ENCODE results near the gene ZFYVE28. TPM values are rescaled to one million over a fixed set of nuclear protein-coding genes. Genes with fewer than 3 reads are reported as not detected.

ZFYVE28 gene
- total and polyA plus RNA-seq, 2 of the 8 experiments (the other 6 are each of a cell fraction or from before 2014, with no cell fraction given), result 1.7 to 4.9 TPM

DNA sequence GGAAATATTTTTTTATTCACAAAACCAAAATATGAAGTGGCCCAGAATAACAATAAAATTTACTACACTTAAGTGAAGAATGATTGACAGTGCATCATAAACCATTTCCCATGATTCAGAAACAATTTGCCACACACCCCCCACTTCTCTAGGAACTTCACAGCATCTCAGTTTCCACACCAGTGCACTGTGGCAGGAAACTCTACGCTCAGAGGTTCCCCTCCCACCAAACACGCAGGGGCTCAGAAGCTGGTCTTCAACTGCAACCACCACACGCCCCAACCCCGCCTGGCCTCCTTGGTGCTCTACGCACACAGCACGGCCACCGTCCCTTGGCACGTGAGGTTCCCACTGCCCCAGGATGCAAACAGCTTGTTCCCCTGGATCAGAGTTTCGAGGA, 63.7 kb downstream of the ZFYVE28 start:
- Histone ChIP-seq H3K23ac (ENCODE audit: insufficient read length) (no peak overlapping the region), H3K18ac (ENCODE audit: extremely low read depth, low read length) (no peak overlapping the region), H3K4ac (replicated peaks; ENCODE audit: insufficient read length, low read depth, low read length) (no peak overlapping the region), H3K4me1 (replicated peaks in 1 of 4; ENCODE audit: control insufficient read depth in 3 of 4, insufficient read depth in 4 of 4, low read length in 3 of 4) (peaks cover 1 to 6% (median 3%) of the 10 kb centered on the region in 4 experiments; a peak in 5 of 7 replicates), H3K79me1 (ENCODE audit: low read depth, low read length) (0 out of 2 replicates have a peak, but pooled peaks cover 2% of the 10 kb centered on the region), H3K9ac (replicated peaks in 1 of 4; ENCODE audit: extremely low read depth in 1 of 4, low read depth in 3 of 4, low read length in 3 of 4) (no peak overlapping the region), H2BK12ac (ENCODE audit: low read depth, low read length) (no peak overlapping the region), H3K79me2 (ENCODE audit: control insufficient read depth in 1 of 2, insufficient read depth in 2 of 2, low read length in 2 of 2) (no peaks in the 10 kb centered on the region), H3K4me2 (ENCODE audit: insufficient read depth in 1 of 2, low read depth in 2 of 2, low read length in 2 of 2) (no peak overlapping the region), H3K36me3 (ENCODE audit: control insufficient read depth in 2 of 4, insufficient read depth in 4 of 4, low read length in 3 of 4) (no peaks in the 10 kb centered on the region), H3K9me3 (ENCODE audit: insufficient read depth in 2 of 2, low read depth in 1 of 2, low read length in 1 of 2) (no peaks in the 10 kb centered on the region), H2BK20ac (ENCODE audit: low read length) (no peak overlapping the region), H3K56ac (replicated peaks; ENCODE audit: insufficient read length, low read depth, low read length) (no peak overlapping the region), H3K4me3 (ENCODE audit: extremely low read depth in 1 of 4, insufficient read depth in 2 of 4, low read depth in 3 of 4, low read length in 4 of 4) (no peak overlapping the region), H2BK15ac (ENCODE audit: low read length) (no peak overlapping the region), H3K23me2 (ENCODE audit: low read depth, low read length) (no peaks in the 10 kb centered on the region), H2AFZ (ENCODE audit: low read length) (no peak overlapping the region), H2BK5ac (ENCODE audit: low read depth, low read length) (no peak overlapping the region), H2BK120ac (replicated peaks; ENCODE audit: low read depth, low read length) (no peak overlapping the region), H3K27ac (ENCODE audit: low read depth, low read length) (no peak overlapping the region), H4K8ac (ENCODE audit: extremely low read depth, insufficient read depth, low read length) (no peak overlapping the region), H4K20me1 (replicated peaks in 1 of 2; ENCODE audit: control insufficient read depth in 1 of 2, insufficient read depth in 2 of 2, low read length in 2 of 2) (peaks cover 2 to 5% of the 10 kb centered on the region in 2 experiments), H3K14ac (ENCODE audit: insufficient read length) (no peak overlapping the region), H4K91ac (replicated peaks; ENCODE audit: insufficient read length, low read length) (no peak overlapping the region), H4K5ac (ENCODE audit: insufficient read length, low read depth, low read length) (no peak overlapping the region), H2AK5ac (ENCODE audit: low read depth, low read length) (no peak overlapping the region), H3K27me3 (replicated peaks in 1 of 4; ENCODE audit: control insufficient read depth in 3 of 4, extremely low read depth in 1 of 4, insufficient read depth in 3 of 4, low read length in 3 of 4) (no peaks in the 10 kb centered on the region)
- no peak for DNase-seq (ENCODE audit: low read depth in 1 of 2, low spot score in 2 of 2)
- WGBS, 2 experiments (ENCODE audit: extremely low coverage in 1 of 2, insufficient coverage in 1 of 2, insufficient read length in 1 of 2, insufficient replicate concordance in 2 of 2, low coverage in 1 of 2, low lambda C conversion rate in 2 of 2, missing lambda C conversion rate in 1 of 2), result 86% methylated on average over 9 of the region's 9 CpGs; no CpG with 5 or more reads in 1 of the 2 experiments
- ChIA-PET POLR2A (ENCODE audit: partially characterized antibody) (no interaction called here), CTCF (ENCODE audit: partially characterized antibody) (interaction anchor here (0.8 to 9.7 kb wide), 14 partner anchors 13 to 135 kb away, joined by 3 to 69 read pairs (median 4); no protein-coding TSS in a partner anchor)
- FAIRE-seq, result no peak
- TF ChIP-seq, protein P1, sequence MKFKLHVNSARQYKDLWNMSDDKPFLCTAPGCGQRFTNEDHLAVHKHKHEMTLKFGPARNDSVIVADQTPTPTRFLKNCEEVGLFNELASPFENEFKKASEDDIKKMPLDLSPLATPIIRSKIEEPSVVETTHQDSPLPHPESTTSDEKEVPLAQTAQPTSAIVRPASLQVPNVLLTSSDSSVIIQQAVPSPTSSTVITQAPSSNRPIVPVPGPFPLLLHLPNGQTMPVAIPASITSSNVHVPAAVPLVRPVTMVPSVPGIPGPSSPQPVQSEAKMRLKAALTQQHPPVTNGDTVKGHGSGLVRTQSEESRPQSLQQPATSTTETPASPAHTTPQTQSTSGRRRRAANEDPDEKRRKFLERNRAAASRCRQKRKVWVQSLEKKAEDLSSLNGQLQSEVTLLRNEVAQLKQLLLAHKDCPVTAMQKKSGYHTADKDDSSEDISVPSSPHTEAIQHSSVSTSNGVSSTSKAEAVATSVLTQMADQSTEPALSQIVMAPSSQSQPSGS (IDR thresholded peaks at IDR 0.05; ENCODE audit: low read length), result no peak
- TF ChIP-seq, protein P2, sequence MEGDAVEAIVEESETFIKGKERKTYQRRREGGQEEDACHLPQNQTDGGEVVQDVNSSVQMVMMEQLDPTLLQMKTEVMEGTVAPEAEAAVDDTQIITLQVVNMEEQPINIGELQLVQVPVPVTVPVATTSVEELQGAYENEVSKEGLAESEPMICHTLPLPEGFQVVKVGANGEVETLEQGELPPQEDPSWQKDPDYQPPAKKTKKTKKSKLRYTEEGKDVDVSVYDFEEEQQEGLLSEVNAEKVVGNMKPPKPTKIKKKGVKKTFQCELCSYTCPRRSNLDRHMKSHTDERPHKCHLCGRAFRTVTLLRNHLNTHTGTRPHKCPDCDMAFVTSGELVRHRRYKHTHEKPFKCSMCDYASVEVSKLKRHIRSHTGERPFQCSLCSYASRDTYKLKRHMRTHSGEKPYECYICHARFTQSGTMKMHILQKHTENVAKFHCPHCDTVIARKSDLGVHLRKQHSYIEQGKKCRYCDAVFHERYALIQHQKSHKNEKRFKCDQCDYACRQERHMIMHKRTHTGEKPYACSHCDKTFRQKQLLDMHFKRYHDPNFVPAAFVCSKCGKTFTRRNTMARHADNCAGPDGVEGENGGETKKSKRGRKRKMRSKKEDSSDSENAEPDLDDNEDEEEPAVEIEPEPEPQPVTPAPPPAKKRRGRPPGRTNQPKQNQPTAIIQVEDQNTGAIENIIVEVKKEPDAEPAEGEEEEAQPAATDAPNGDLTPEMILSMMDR (IDR thresholded peaks at IDR 0.05; ENCODE audit: control extremely low read depth in 1 of 3, insufficient read depth in 1 of 3, low read depth in 1 of 3, low read length in 3 of 3), result no peak
- no peak for TF ChIP-seq KDM1A (IDR thresholded peaks at IDR 0.05; ENCODE audit: borderline replicate concordance, low read length)
- no peak for TF ChIP-seq YY1 (IDR thresholded peaks at IDR 0.05; ENCODE audit: low read depth, low read length)
- no peak for TF ChIP-seq CTBP2 (IDR thresholded peaks at IDR 0.05; ENCODE audit: borderline replicate concordance, insufficient read depth, insufficient read length, low read length)
- no peak for TF ChIP-seq SIN3A (conservative IDR thresholded peaks at IDR 0.05 in 1 of 2, IDR thresholded peaks at IDR 0.05 in 1 of 2; ENCODE audit: low read depth in 1 of 2, low read length in 2 of 2)

Measured in H1 (cell line).